Measurements from ENCODE around the gene ITPR3. TPM values are rescaled to one million over a fixed set of nuclear protein-coding genes. Genes with fewer than 3 reads are reported as not detected.

The ITPR3 gene
- total RNA-seq, 2 donors from 2014 or later, result 39.2 to 50.8 TPM

- ATAC-seq, result no peak
- Mint-ChIP-seq H3K9me3 (no peaks in the 10 kb centered on the region), H3K36me3 (no peaks in the 10 kb centered on the region), H3K27ac (no peak overlapping the region)
- DNase-seq (ENCODE audit: low spot score in 2 of 2), result no peak
Observed at GRCh38 chr6:33731035-33731434, 109.9 kb downstream of the ITPR3 start.

- H3K27ac Mint-ChIP-seq, result no peak overlapping the region
- no peaks in the 10 kb centered on the region for H3K9me3 Mint-ChIP-seq
- H3K36me3 Mint-ChIP-seq, result no peaks in the 10 kb centered on the region
- DNase-seq (ENCODE audit: low spot score in 2 of 2), result no peak
- no peak for ATAC-seq
Observed at GRCh38 chr6:33731751-33732282, 110.7 kb downstream of the ITPR3 start.

- Mint-ChIP-seq H3K9me3 (no peaks in the 10 kb centered on the region), H3K27ac (peak overlapping the region in 1 of 2 donors; percentile 29), H3K36me3 (no peaks in the 10 kb centered on the region)
- DNase-seq (ENCODE audit: low spot score in 2 of 2) (no peak), ATAC-seq (no peak)
Observed at GRCh38 chr6:33732385-33732784, 111.3 kb downstream of the ITPR3 start.

- ATAC-seq (peak in 1 of 2 donors; percentile 16), DNase-seq (ENCODE audit: low spot score in 2 of 2) (no peak)
- H3K9me3 Mint-ChIP-seq, result no peaks in the 10 kb centered on the region
- H3K27ac Mint-ChIP-seq, result peak overlapping the region in 1 of 2 donors; percentile 29
- no peaks in the 10 kb centered on the region for H3K36me3 Mint-ChIP-seq
Observed at GRCh38 chr6:33732817-33733708, 111.9 kb downstream of the ITPR3 start.

GRCh38 chr6:33733709-33734007 lies 112.5 kb downstream of the ITPR3 start:
- Mint-ChIP-seq H3K36me3 (no peaks in the 10 kb centered on the region), H3K9me3 (no peaks in the 10 kb centered on the region), H3K27ac (no peak overlapping the region)
- DNase-seq (ENCODE audit: low spot score in 2 of 2) (no peak), ATAC-seq (no peak)

GRCh38 chr6:33735216-33735615 lies 114.1 kb downstream of the ITPR3 start:
- DNase-seq (ENCODE audit: low spot score in 2 of 2), result no peak
- ATAC-seq, result no peak
- Mint-ChIP-seq H3K36me3 (no peaks in the 10 kb centered on the region), H3K9me3 (no peaks in the 10 kb centered on the region), H3K27ac (no peak overlapping the region)

- Mint-ChIP-seq H3K27ac (no peak overlapping the region), H3K9me3 (no peaks in the 10 kb centered on the region), H3K36me3 (no peaks in the 10 kb centered on the region)
- DNase-seq (ENCODE audit: low spot score in 2 of 2) (no peak), ATAC-seq (no peak)
Observed at GRCh38 chr6:33737267-33738026, 116.3 kb downstream of the ITPR3 start.

- ATAC-seq, result no peak
- DNase-seq (ENCODE audit: low spot score in 2 of 2), result no peak
- H3K27ac Mint-ChIP-seq, result no peak overlapping the region
- no peaks in the 10 kb centered on the region for H3K36me3 Mint-ChIP-seq
- H3K9me3 Mint-ChIP-seq, result no peaks in the 10 kb centered on the region
Observed at GRCh38 chr6:33738153-33738552, 117.0 kb downstream of the ITPR3 start.

GRCh38 chr6:33738879-33739278 lies 117.8 kb downstream of the ITPR3 start:
- no peak overlapping the region for H3K27ac Mint-ChIP-seq
- H3K9me3 Mint-ChIP-seq, result no peaks in the 10 kb centered on the region
- ATAC-seq, result no peak
- no peaks in the 10 kb centered on the region for H3K36me3 Mint-ChIP-seq
- DNase-seq (ENCODE audit: low spot score in 2 of 2), result no peak

- ATAC-seq (no peak), DNase-seq (ENCODE audit: low spot score in 2 of 2) (no peak)
- no peak overlapping the region for H3K27ac Mint-ChIP-seq
- no peaks in the 10 kb centered on the region for H3K36me3 Mint-ChIP-seq
- H3K9me3 Mint-ChIP-seq, result no peaks in the 10 kb centered on the region
Observed at GRCh38 chr6:33739571-33739970, 118.4 kb downstream of the ITPR3 start.

- DNase-seq (ENCODE audit: low spot score in 2 of 2) (no peak), ATAC-seq (no peak)
- no peaks in the 10 kb centered on the region for H3K9me3 Mint-ChIP-seq
- H3K27ac Mint-ChIP-seq, result no peak overlapping the region
- no peaks in the 10 kb centered on the region for H3K36me3 Mint-ChIP-seq
Observed at GRCh38 chr6:33740204-33740608, 119.1 kb downstream of the ITPR3 start.

GRCh38 chr6:33740794-33741193 lies 119.7 kb downstream of the ITPR3 start:
- DNase-seq (ENCODE audit: low spot score in 2 of 2) (no peak), ATAC-seq (no peak)
- H3K27ac Mint-ChIP-seq, result no peak overlapping the region

GRCh38 chr6:33742092-33742491 lies 121.0 kb downstream of the ITPR3 start:
- Mint-ChIP-seq H3K36me3 (no peaks in the 10 kb centered on the region), H3K9me3 (no peaks in the 10 kb centered on the region), H3K27ac (no peak overlapping the region)
- ATAC-seq, result no peak
- DNase-seq (ENCODE audit: low spot score in 2 of 2), result no peak

More at GRCh38 chr6:33740794-33741193, 119.7 kb downstream of the ITPR3 start:
- Mint-ChIP-seq H3K9me3 (no peaks in the 10 kb centered on the region), H3K36me3 (no peaks in the 10 kb centered on the region)

GRCh38 chr6:33742837-33743236 lies 121.7 kb downstream of the ITPR3 start:
- Mint-ChIP-seq H3K9me3 (no peaks in the 10 kb centered on the region), H3K27ac (peak overlapping the region in 1 of 2 donors; percentile 3), H3K36me3 (no peaks in the 10 kb centered on the region)
- no peak for ATAC-seq
- no peak for DNase-seq (ENCODE audit: low spot score in 2 of 2)

- DNase-seq (ENCODE audit: low spot score in 2 of 2) (peak; percentile 65 to 77), ATAC-seq (peak; percentile 87 to 90)
- no peak overlapping the region for H3K27ac Mint-ChIP-seq
- H3K9me3 Mint-ChIP-seq, result no peaks in the 10 kb centered on the region
- H3K36me3 Mint-ChIP-seq, result no peaks in the 10 kb centered on the region
Observed at GRCh38 chr6:33744001-33744848, 123.1 kb downstream of the ITPR3 start.

GRCh38 chr6:33744895-33745546 lies 123.9 kb downstream of the ITPR3 start:
- no peaks in the 10 kb centered on the region for H3K36me3 Mint-ChIP-seq

More at GRCh38 chr6:33744895-33745546, 123.9 kb downstream of the ITPR3 start:
- peak in 1 of 2 donors; percentile 24 for ATAC-seq
- peak overlapping the region; percentile 19 to 44 for H3K27ac Mint-ChIP-seq
- DNase-seq (ENCODE audit: low spot score in 2 of 2), result no peak
- H3K9me3 Mint-ChIP-seq, result no peaks in the 10 kb centered on the region
